Measurements from ENCODE around the gene PPP1R8. TPM values are rescaled to one million over a fixed set of nuclear protein-coding genes. Genes with fewer than 3 reads are reported as not detected.

PPP1R8 gene
- total RNA-seq, 3 donors from 2014 or later = 36.1 to 43.5 (median 37.9) TPM

- peak overlapping the region in 1 of 2 donors; percentile 68 for H3K27ac ChIP-seq
- DNase-seq (ENCODE audit: low spot score in 2 of 2) = peak in 1 of 2 donors; percentile 27
- H3K9me3 ChIP-seq = no peaks in the 10 kb centered on the region
- H3K4me3 ChIP-seq = no peak overlapping the region
- TF ChIP-seq POLR2AphosphoS5 (IDR thresholded peaks at IDR 0.05) = no peak
- H3K36me3 ChIP-seq = no peaks in the 10 kb centered on the region
- no peaks in the 10 kb centered on the region for H3K4me1 ChIP-seq
- intact Hi-C loops (cut with DNase I; ENCODE audit: low total_unique reads) = no loop called here
- no peaks in the 10 kb centered on the region for H3K27me3 ChIP-seq
Observed at GRCh38 chr1:27885621-27886352, 55.2 kb downstream of the PPP1R8 start.

- intact Hi-C loops (cut with DNase I; ENCODE audit: low total_unique reads) = no loop called here
- no peak for DNase-seq (ENCODE audit: low spot score in 2 of 2)
- Histone ChIP-seq H3K27ac (peak overlapping the region in 1 of 2 donors; percentile 52), H3K4me1 (no peaks in the 10 kb centered on the region), H3K36me3 (no peaks in the 10 kb centered on the region), H3K9me3 (no peaks in the 10 kb centered on the region), H3K27me3 (no peaks in the 10 kb centered on the region), H3K4me3 (no peak overlapping the region)
- no peak for TF ChIP-seq POLR2AphosphoS5 (IDR thresholded peaks at IDR 0.05)
- no peak for TF ChIP-seq CTCF (IDR thresholded peaks at IDR 0.05)
- no peak for TF ChIP-seq POLR2A (IDR thresholded peaks at IDR 0.05)
Observed at GRCh38 chr1:27886353-27886679, 55.7 kb downstream of the PPP1R8 start.

GRCh38 chr1:27886744-27887143 is 56.2 kb downstream of the PPP1R8 start:
- H3K9me3 ChIP-seq = no peaks in the 10 kb centered on the region
- intact Hi-C loops (cut with DNase I; ENCODE audit: low total_unique reads) = no loop called here
- H3K36me3 ChIP-seq = no peaks in the 10 kb centered on the region
- H3K4me1 ChIP-seq = no peaks in the 10 kb centered on the region
- TF ChIP-seq POLR2AphosphoS5 (IDR thresholded peaks at IDR 0.05) (no peak), POLR2A (IDR thresholded peaks at IDR 0.05) (no peak), CTCF (IDR thresholded peaks at IDR 0.05) (no peak)
- H3K27ac ChIP-seq = no peak overlapping the region
- no peaks in the 10 kb centered on the region for H3K27me3 ChIP-seq
- no peak for DNase-seq (ENCODE audit: low spot score in 2 of 2)
- no peak overlapping the region for H3K4me3 ChIP-seq

- intact Hi-C loops (cut with DNase I; ENCODE audit: low total_unique reads) = no loop called here
- peak in 1 of 2 donors; percentile 17 for DNase-seq (ENCODE audit: low spot score in 2 of 2)
- Histone ChIP-seq H3K27ac (peak overlapping the region in 1 of 2 donors; percentile 25), H3K4me1 (no peaks in the 10 kb centered on the region), H3K4me3 (no peak overlapping the region), H3K27me3 (no peaks in the 10 kb centered on the region), H3K9me3 (no peaks in the 10 kb centered on the region), H3K36me3 (no peaks in the 10 kb centered on the region)
- TF ChIP-seq POLR2A (IDR thresholded peaks at IDR 0.05) = no peak
- TF ChIP-seq POLR2AphosphoS5 (IDR thresholded peaks at IDR 0.05) = no peak
- no peak for TF ChIP-seq CTCF (IDR thresholded peaks at IDR 0.05)
Observed at GRCh38 chr1:27887215-27888021, 56.8 kb downstream of the PPP1R8 start.

GRCh38 chr1:27889506-27889905 is 58.9 kb downstream of the PPP1R8 start:
- no peak for DNase-seq (ENCODE audit: low spot score in 2 of 2)
- intact Hi-C loops (cut with DNase I; ENCODE audit: low total_unique reads) = no loop called here
- TF ChIP-seq CTCF (IDR thresholded peaks at IDR 0.05) = no peak
- TF ChIP-seq POLR2AphosphoS5 (IDR thresholded peaks at IDR 0.05) = no peak
- Histone ChIP-seq H3K27me3 (no peaks in the 10 kb centered on the region), H3K4me3 (no peak overlapping the region), H3K27ac (peak overlapping the region in 1 of 2 donors; percentile 32), H3K36me3 (no peaks in the 10 kb centered on the region), H3K9me3 (no peaks in the 10 kb centered on the region), H3K4me1 (no peaks in the 10 kb centered on the region)

All from breast epithelium (tissue), 4 donors.